MV-4-11 (cell line): Measurements from ENCODE around the gene RNF220.

Experiments
- DNase-seq: peaks from one replicate; lab custom pipeline; 2025; lab: John Stamatoyannopoulos, UW

RNF220 gene

GRCh38 chr1:44636688-44637598 lies 231.9 kb downstream of the RNF220 start:
- no peak for DNase-seq

GRCh38 chr1:44637702-44638411 lies 232.8 kb downstream of the RNF220 start:
- DNase-seq = no peak

- DNase-seq = no peak
These were observed 235.3 kb downstream of the RNF220 start for GRCh38 chr1:44640200-44640853.

DNA sequence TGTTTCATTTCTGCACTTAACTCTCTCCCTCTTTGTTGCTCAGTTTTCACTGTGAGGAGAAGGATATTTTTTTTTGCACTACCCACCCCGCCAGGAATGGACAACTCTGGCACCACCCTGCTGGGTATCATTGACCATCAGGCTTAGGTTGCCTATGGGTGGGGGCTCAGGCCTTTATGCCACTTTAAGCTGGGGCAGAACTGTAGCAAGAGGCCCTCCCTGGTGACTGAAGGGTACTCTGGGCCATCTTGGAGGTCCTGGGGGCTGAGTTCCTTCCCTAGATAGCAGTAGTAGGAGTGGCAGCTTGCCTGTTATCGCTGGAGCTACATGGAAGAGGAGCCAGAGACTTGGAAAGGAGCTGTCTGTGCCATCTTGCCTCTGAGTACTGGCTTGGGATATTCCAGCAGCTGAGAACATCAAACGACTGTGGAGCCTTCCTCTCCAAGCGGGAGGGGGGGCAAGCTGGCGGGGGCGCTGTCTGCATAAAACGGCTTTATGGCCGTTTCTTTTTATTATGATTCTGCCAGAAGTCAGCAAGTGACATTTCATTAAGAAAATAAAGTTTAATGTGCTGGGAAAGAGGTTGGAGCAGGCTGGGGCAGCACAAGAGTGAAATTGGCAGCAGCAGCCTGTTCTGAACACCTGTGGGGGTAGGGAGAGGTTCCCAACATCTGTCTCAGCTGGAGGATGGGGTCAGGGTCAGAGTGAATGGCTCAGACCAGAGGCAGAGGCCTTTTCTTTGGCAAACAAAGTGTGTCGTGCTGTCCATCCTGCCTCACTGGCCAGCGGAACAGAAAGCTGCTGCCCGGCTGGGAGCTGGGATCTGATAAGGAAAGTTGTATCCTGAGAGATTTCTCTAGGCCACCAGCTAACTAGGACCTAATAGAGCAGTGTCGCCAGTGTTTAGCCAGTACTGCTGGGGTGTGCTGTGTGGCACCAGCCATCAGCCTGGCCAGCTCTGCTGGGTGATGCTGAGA lies 236.4 kb downstream of the RNF220 start:
- no peak for DNase-seq

- DNase-seq = no peak
These were observed 237.2 kb downstream of the RNF220 start for GRCh38 chr1:44642255-44642654.

DNA sequence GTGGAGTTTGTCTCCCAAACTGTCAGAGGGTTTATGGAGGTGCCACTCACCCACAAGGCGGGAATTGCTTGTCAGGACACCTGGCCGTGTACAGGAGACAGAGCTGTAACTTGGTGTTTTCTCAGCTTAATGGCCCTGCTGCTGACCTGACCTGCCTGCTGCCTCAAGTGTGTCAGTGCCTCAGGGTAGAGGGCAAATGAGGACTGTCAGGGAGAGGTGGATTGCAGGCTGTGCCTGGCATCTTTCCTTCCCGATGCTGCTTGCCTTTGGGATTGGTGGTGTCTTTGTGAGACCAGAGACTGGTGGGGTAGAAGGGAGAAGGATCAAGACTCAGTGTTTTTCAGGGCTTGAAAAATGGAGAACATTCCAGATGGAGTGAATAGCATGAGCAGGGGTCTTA lies 237.9 kb downstream of the RNF220 start:
- DNase-seq = no peak

DNA sequence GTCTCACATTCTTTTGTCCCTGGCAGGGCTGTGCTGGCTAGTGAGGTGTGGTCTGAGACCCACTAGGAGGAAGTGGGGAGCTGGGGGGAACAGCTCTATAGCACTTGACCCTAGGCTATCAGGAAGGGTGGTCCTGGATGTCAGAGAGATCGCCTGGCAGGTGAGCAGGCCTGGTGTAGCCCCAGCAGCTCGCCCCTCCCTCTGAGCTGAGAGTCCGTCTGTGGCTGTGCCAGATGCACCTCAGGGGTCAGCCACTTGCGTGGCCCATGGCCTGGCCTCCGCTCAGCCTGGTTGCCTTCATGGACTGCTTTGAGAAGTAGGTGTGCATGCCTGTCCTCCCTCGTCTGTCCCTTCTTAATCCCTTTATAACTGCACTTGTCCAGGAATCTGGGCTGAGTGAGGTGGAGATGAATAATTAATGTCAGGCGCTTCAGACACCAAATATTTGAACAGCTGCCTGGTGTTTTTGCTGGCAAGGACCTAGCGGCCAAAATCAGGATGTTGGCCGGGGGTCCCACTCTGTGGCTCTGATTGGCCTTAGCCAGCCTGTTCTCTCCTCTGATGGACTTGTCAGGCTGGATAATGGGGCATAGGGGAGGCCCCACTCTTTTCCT lies 238.8 kb downstream of the RNF220 start:
- DNase-seq = no peak

GRCh38 chr1:44644806-44645205 lies 239.8 kb downstream of the RNF220 start:
- no peak for DNase-seq

GRCh38 chr1:44645476-44646244 lies 240.6 kb downstream of the RNF220 start:
- no peak for DNase-seq

DNA sequence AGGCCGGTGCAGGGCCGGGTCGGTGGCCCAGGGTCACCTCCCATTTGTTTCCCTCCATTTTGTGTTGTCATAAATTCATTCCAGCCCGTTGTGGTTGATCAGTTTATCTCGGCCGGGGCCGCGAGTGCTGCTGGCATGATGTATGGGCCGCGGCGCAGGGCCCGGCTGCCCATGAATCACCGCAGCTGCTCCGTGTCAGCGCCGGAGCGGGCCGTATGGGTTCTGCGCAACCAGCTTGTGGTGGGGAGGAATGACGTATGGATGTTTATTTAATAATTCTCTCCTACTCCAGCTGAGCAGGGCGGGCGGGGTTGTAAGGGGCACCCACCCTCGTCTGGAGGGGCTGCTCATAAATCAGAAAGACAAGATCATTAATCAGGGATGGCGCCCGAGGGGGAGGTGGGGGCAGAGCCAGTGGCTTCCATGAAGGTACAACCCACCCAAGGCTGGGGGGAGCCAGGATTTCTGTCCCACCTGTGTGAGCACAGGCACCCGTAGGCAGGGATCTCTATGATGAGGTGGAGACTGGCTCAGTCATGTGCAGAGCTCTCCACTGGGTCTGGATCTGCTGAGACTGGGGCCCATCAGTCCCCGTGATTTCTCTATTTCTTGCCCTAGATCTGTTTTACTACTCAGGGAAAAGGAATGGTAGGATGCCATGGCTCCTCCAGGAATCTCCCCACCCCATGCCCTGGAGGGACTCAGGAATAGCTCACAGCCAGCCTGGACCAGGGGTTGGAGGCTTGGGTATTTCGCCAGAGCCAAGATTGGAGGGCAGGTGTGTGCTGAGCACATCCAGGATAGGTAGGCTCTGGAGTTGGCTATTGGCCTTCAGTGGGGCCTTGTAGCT lies 241.4 kb downstream of the RNF220 start:
- no peak for DNase-seq

- no peak for DNase-seq
These were observed 242.8 kb downstream of the RNF220 start for GRCh38 chr1:44647896-44648295.

GRCh38 chr1:44648529-44649250 lies 243.6 kb downstream of the RNF220 start:
- DNase-seq = no peak

DNA sequence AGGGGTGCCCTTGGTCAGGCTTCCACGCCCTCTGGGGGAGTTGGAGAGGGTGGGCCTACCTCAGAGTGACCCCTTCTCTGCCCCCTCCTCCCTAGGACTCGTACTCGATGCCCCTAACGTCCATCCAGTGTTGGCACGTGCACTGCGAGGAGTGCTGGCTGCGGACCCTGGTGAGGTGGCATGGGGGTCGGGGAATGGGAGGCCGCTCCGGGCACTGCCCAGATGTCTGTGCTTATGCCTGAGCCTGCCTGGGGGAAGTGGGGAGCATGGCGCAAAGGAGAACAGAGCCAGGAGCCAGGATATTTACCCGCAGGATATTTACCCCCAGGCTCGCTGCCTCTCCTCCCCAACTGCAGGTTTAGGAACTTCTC lies 244.7 kb downstream of the RNF220 start:
- no peak for DNase-seq

DNA sequence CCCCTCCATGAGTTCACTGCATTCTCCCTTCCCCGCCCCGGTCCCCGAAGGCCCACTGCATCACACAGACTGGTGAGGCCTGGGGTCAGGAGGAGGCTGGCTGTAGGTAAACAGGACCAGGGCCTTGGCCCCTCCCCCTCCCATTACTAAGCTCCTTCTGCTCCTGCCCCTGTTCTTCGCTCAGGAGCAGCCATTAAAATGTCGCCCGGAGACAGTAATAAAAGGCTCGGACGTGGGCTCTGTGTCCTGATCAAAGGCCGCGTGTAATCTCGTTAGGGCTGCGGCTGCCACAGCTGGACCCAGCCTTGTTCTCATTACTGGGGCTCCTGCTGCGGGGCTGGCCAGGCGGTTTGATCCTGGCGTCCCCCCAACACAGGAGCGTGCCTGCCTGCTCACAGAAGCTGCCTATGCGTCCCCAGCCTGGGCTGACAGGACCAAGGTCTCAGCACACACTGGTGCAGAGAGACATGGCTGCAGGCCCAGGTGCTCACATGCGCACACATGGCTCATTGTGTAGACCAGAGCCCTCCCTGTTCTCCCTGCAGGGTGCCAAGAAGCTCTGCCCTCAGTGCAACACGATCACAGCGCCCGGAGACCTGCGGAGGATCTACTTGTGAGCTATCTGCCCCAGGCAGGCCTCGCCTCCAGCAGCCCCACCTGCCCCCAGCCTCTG lies 245.2 kb downstream of the RNF220 start:
- DNase-seq = no peak

GRCh38 chr1:44651069-44651468 lies 246.0 kb downstream of the RNF220 start:
- no peak for DNase-seq

GRCh38 chr1:44652445-44653106 lies 247.5 kb downstream of the RNF220 start:
- peak; percentile 40 for DNase-seq

- no peak for DNase-seq
These were observed 248.3 kb downstream of the RNF220 start for GRCh38 chr1:44653107-44653964.
